Left kidney (tissue), 2 donors: ENCODE measurements around the gene PLPP1. TPM values are rescaled to one million over a fixed set of nuclear protein-coding genes. Genes with fewer than 3 reads are reported as not detected.
"Not testable (repeated sequence)": the region's sequence is repeated elsewhere in the genome, so short reads cannot be mapped to it uniquely, and the experiment has no call there.

Source experiments
- DNase-seq: peaks from one replicate; pipeline ENCODE4 v3.0.0-alpha.2; 2013
- polyA plus RNA-seq: library from polyadenylated mRNA; unstranded; fragments of 120-200 nt; gene quantifications from one replicate; pipeline ENCODE4 v1.2.1, GENCODE V29; 2013; ENCODE audit not compliant: insufficient read length

PLPP1 gene
- polyA plus RNA-seq, 1 donor = 78.4 TPM

GRCh38 chr5:55507574-55507973 lies 27.2 kb downstream of the PLPP1 start:
- DNase-seq = no peak

GRCh38 chr5:55505711-55506110 lies 29.1 kb downstream of the PLPP1 start:
- not testable (repeated sequence) for DNase-seq

- not testable (repeated sequence) for DNase-seq
These were observed 30.8 kb downstream of the PLPP1 start for GRCh38 chr5:55503917-55504316.

- no peak for DNase-seq
These were observed 32.0 kb downstream of the PLPP1 start for GRCh38 chr5:55502759-55503158.

GRCh38 chr5:55498457-55498856 lies 36.3 kb downstream of the PLPP1 start:
- DNase-seq = no peak

- no peak for DNase-seq
These were observed 37.1 kb downstream of the PLPP1 start for GRCh38 chr5:55497712-55498111.

GRCh38 chr5:55495216-55495615 lies 39.5 kb downstream of the PLPP1 start:
- DNase-seq = no peak

GRCh38 chr5:55492449-55492848 lies 42.3 kb downstream of the PLPP1 start:
- no peak for DNase-seq

GRCh38 chr5:55485073-55485472 lies 49.7 kb downstream of the PLPP1 start:
- no peak for DNase-seq

- no peak for DNase-seq
These were observed 50.2 kb downstream of the PLPP1 start for GRCh38 chr5:55484531-55484930.

- no peak for DNase-seq
These were observed 50.9 kb downstream of the PLPP1 start for GRCh38 chr5:55483885-55484284.

- DNase-seq = no peak
These were observed 53.4 kb downstream of the PLPP1 start for GRCh38 chr5:55481293-55481855.

GRCh38 chr5:55480781-55481180 lies 54.0 kb downstream of the PLPP1 start:
- DNase-seq = no peak

GRCh38 chr5:55472642-55473041 lies 62.1 kb downstream of the PLPP1 start:
- no peak for DNase-seq

- no peak for DNase-seq
These were observed 63.3 kb downstream of the PLPP1 start for GRCh38 chr5:55471468-55471867.

GRCh38 chr5:55470282-55470681 lies 64.5 kb downstream of the PLPP1 start:
- no peak for DNase-seq

- DNase-seq = no peak
These were observed 64.9 kb downstream of the PLPP1 start for GRCh38 chr5:55469839-55470238.

GRCh38 chr5:55467862-55468551 lies 66.8 kb downstream of the PLPP1 start:
- no peak for DNase-seq

GRCh38 chr5:55463613-55464012 lies 71.2 kb downstream of the PLPP1 start:
- no peak for DNase-seq

- no peak for DNase-seq
These were observed 75.2 kb downstream of the PLPP1 start for GRCh38 chr5:55459572-55459971.

GRCh38 chr5:55456216-55456895 lies 78.4 kb downstream of the PLPP1 start:
- no peak for DNase-seq

- no peak for DNase-seq
These were observed 80.5 kb downstream of the PLPP1 start for GRCh38 chr5:55454282-55454681.

GRCh38 chr5:55453211-55453610 lies 81.6 kb downstream of the PLPP1 start:
- no peak for DNase-seq

GRCh38 chr5:55451976-55452375 lies 82.8 kb downstream of the PLPP1 start:
- DNase-seq = no peak
